H1 (cell line): ENCODE data around the gene TAAR9.

Source experiments
- ASH2L ChIP-seq: fragments of 200-600, 300-600 bp; sonication (generic); IDR thresholded peaks from one replicate; pipeline ENCODE4 v1.7.1; 2017; ENCODE audit warnings: low read length
- CBX8 ChIP-seq: fragments of 300-800, 300-1000 bp; sonication (generic); IDR thresholded peaks from 2 replicates; pipeline ENCODE4 v1.7.1; 2016; ENCODE audit warnings: low read depth, low read length, borderline replicate concordance
- CHD1 ChIP-seq: IDR thresholded peaks from 2 replicates; pipeline ENCODE4 v1.6.1; 2012; ENCODE audit warnings: low read depth, low read length, improper control_type of control experiment
- CHD2 ChIP-seq: IDR thresholded peaks from 2 replicates; pipeline ENCODE4 v1.6.1; 2012; ENCODE audit warnings: low read length, improper control_type of control experiment
- CREB1 ChIP-seq: IDR thresholded peaks from 2 replicates; pipeline ENCODE4 v1.6.1; 2012; ENCODE audit warnings: inconsistent platforms
- CTCF ChIP-seq, 3 experiments: IDR thresholded peaks; 1 replicate in 2 of 3; 2 replicates in 1 of 3; pipeline versions ENCODE4 v1.5.1 to v1.6.1; 2011; ENCODE audit warnings: low read length in 3 of 3, mild to moderate bottlenecking in 3 of 3, inconsistent platforms in 2 of 3, low read depth in 1 of 3, moderate library complexity in 1 of 3; ENCODE audit not compliant: insufficient read depth in 1 of 3; ENCODE audit errors: control extremely low read depth in 1 of 3
- EZH2 ChIP-seq: fragments of 200-600 bp; sonication (generic); IDR thresholded peaks from 2 replicates; pipeline ENCODE4 v1.7.1; 2012; ENCODE audit warnings: low read depth, mild to moderate bottlenecking, moderate library complexity, low read length, inconsistent platforms; ENCODE audit not compliant: severe bottlenecking
- RNF2 ChIP-seq: fragments of 200-900, 300-1000 bp; sonication (generic); IDR thresholded peaks from 2 replicates; pipeline ENCODE4 v1.7.1; 2016; ENCODE audit warnings: borderline replicate concordance, low read depth, mild to moderate bottlenecking, antibody characterized with exemption, low read length; ENCODE audit not compliant: poor library complexity, severe bottlenecking; ENCODE audit errors: missing control alignments
- SRF ChIP-seq: IDR thresholded peaks from 2 replicates; pipeline ENCODE4 v1.6.1; 2011; ENCODE audit warnings: mild to moderate bottlenecking, low read depth, low read length, moderate library complexity
- USF2 ChIP-seq: IDR thresholded peaks from 2 replicates; pipeline ENCODE4 v1.6.1; 2011; ENCODE audit warnings: low read length, improper control_type of control experiment

GRCh38 chr6:132544826-132545225, 6.7 kb downstream of the TAAR9 start:
- TF ChIP-seq CTCF (IDR thresholded peaks at IDR 0.05; ENCODE audit: control extremely low read depth in 1 of 3, insufficient read depth in 1 of 3, low read depth in 1 of 3, low read length in 3 of 3) (no peak), RNF2 (no peak), SRF (no peak), CBX8 (no peak), CHD2 (no peak), CHD1 (no peak), ASH2L (no peak), EZH2 (no peak), CREB1 (no peak), USF2 (no peak)
